GM18498 (cell line): Measurements from ENCODE around the gene THSD4.
"Not testable (repeated sequence)": the region's sequence is repeated elsewhere in the genome, so short reads cannot be mapped to it uniquely, and the experiment has no call there.

Experiments
- ATAC-seq: cut with Tn5 transposase; IDR thresholded peaks from one replicate; pipeline ENCODE4 v1.9.1; 2021; ENCODE audit warnings: mild to moderate bottlenecking, moderate library complexity; ENCODE audit not compliant: unreplicated experiment

THSD4 gene

GRCh38 chr15:71401728-71402127 lies 286.5 kb downstream of the THSD4 start:
- not testable (repeated sequence) for ATAC-seq

- ATAC-seq, result no peak
These were observed 294.3 kb downstream of the THSD4 start for GRCh38 chr15:71409541-71409940.

- ATAC-seq, result no peak
These were observed 295.1 kb downstream of the THSD4 start for GRCh38 chr15:71410347-71410746.

- no peak for ATAC-seq
These were observed 296.5 kb downstream of the THSD4 start for GRCh38 chr15:71411538-71412482.

- no peak for ATAC-seq
These were observed 298.1 kb downstream of the THSD4 start for GRCh38 chr15:71413419-71413818.

GRCh38 chr15:71414853-71415252 lies 299.6 kb downstream of the THSD4 start:
- ATAC-seq, result no peak

- ATAC-seq, result no peak
These were observed 307.4 kb downstream of the THSD4 start for GRCh38 chr15:71422530-71423259.

- ATAC-seq, result no peak
These were observed 309.5 kb downstream of the THSD4 start for GRCh38 chr15:71424765-71425164.

GRCh38 chr15:71425388-71425787 lies 310.1 kb downstream of the THSD4 start:
- ATAC-seq, result no peak

GRCh38 chr15:71426792-71427191 lies 311.5 kb downstream of the THSD4 start:
- no peak for ATAC-seq

GRCh38 chr15:71430782-71431181 lies 315.5 kb downstream of the THSD4 start:
- no peak for ATAC-seq

- no peak for ATAC-seq
These were observed 316.4 kb downstream of the THSD4 start for GRCh38 chr15:71431343-71432336.

- ATAC-seq, result no peak
These were observed 318.1 kb downstream of the THSD4 start for GRCh38 chr15:71433402-71433801.

- no peak for ATAC-seq
These were observed 319.5 kb downstream of the THSD4 start for GRCh38 chr15:71434774-71435173.

- no peak for ATAC-seq
These were observed 320.3 kb downstream of the THSD4 start for GRCh38 chr15:71435552-71435951.

GRCh38 chr15:71436854-71437253 lies 321.6 kb downstream of the THSD4 start:
- no peak for ATAC-seq

GRCh38 chr15:71437404-71437803 lies 322.1 kb downstream of the THSD4 start:
- ATAC-seq, result no peak

- ATAC-seq, result no peak
These were observed 322.6 kb downstream of the THSD4 start for GRCh38 chr15:71437919-71438318.

- not testable (repeated sequence) for ATAC-seq
These were observed 324.2 kb downstream of the THSD4 start for GRCh38 chr15:71439478-71439877.

GRCh38 chr15:71440489-71441110 lies 325.3 kb downstream of the THSD4 start:
- ATAC-seq, result no peak
